Stimulated activated CD4-positive, alpha-beta T cell treated with anti-CD3 and anti-CD28 coated beads, Interleukin-1b, Interleukin-23, amount 100 ng/mL, for 48 hours (primary cell): ENCODE measurements around the gene TIMP4.

Experiments used
- DNase-seq: peaks from one replicate; pipeline ENCODE4 v3.0.0-alpha.2; 2020

Gene TIMP4

GRCh38 chr3:12158387-12159226 lies at the start of gene TIMP4:
TSS of gene TIMP4 (minus strand) at chr3:12158912. CDS start at chr3:12158840, 72 bp downstream.
- DNase-seq, result no peak

GRCh38 chr3:12205171-12205570 lies 46.5 kb upstream of the TIMP4 start:
- DNase-seq, result no peak

GRCh38 chr3:12201813-12202212 lies 43.1 kb upstream of the TIMP4 start:
- no peak for DNase-seq

GRCh38 chr3:12198301-12198700 lies 39.6 kb upstream of the TIMP4 start:
- DNase-seq, result no peak

- no peak for DNase-seq
Observed at GRCh38 chr3:12197475-12197874, 38.8 kb upstream of the TIMP4 start.

GRCh38 chr3:12196684-12197083 lies 38.0 kb upstream of the TIMP4 start:
- DNase-seq, result no peak

GRCh38 chr3:12195231-12195630 lies 36.5 kb upstream of the TIMP4 start:
- no peak for DNase-seq

- DNase-seq, result peak; percentile 51
Observed at GRCh38 chr3:12194669-12195161, 36.0 kb upstream of the TIMP4 start.

GRCh38 chr3:12194209-12194608 lies 35.5 kb upstream of the TIMP4 start:
- DNase-seq, result no peak

- DNase-seq, result peak; percentile 45
Observed at GRCh38 chr3:12193485-12194165, 34.9 kb upstream of the TIMP4 start.

- DNase-seq, result no peak
Observed at GRCh38 chr3:12192655-12193484, 34.2 kb upstream of the TIMP4 start.

GRCh38 chr3:12192173-12192572 lies 33.5 kb upstream of the TIMP4 start:
- DNase-seq, result no peak

- DNase-seq, result no peak
Observed at GRCh38 chr3:12191559-12191958, 32.8 kb upstream of the TIMP4 start.

- no peak for DNase-seq
Observed at GRCh38 chr3:12190832-12191231, 32.1 kb upstream of the TIMP4 start.

GRCh38 chr3:12190221-12190807 lies 31.6 kb upstream of the TIMP4 start:
- no peak for DNase-seq

- DNase-seq, result no peak
Observed at GRCh38 chr3:12188681-12189287, 30.1 kb upstream of the TIMP4 start.

- peak; percentile 63 for DNase-seq
Observed at GRCh38 chr3:12188328-12188648, 29.6 kb upstream of the TIMP4 start.

- DNase-seq, result peak; percentile 87
Observed at GRCh38 chr3:12187448-12188327, 29.0 kb upstream of the TIMP4 start.

- no peak for DNase-seq
Observed at GRCh38 chr3:12186515-12187286, 28.0 kb upstream of the TIMP4 start.

GRCh38 chr3:12186046-12186445 lies 27.3 kb upstream of the TIMP4 start:
- no peak for DNase-seq
